ENCODE measurements around the gene TBC1D4. TPM values are rescaled to one million over a fixed set of nuclear protein-coding genes. Genes with fewer than 3 reads are reported as not detected.

Gene TBC1D4
- total RNA-seq, 2 donors from 2014 or later = 27.6 to 56.1 TPM

- no peaks in the 10 kb centered on the region for H3K36me3 ChIP-seq
- no peaks in the 10 kb centered on the region for H3K9me3 ChIP-seq
- intact Hi-C loops (cut with DNase I) = no loop called here
- H3K27me3 ChIP-seq (replicated peaks; ENCODE audit: insufficient read depth) = no peaks in the 10 kb centered on the region
- no peak for DNase-seq (ENCODE audit: low spot score)
- 53% methylated on average over 2 of the region's 2 CpGs for WGBS
- no peak overlapping the region for H3K4me3 ChIP-seq
- H3K27ac ChIP-seq = no peak overlapping the region
- TF ChIP-seq POLR2A (IDR thresholded peaks at IDR 0.05) (no peak), POLR2AphosphoS5 (IDR thresholded peaks at IDR 0.05) (no peak), CTCF (IDR thresholded peaks at IDR 0.05) (no peak)
- H3K4me1 ChIP-seq (replicated peaks) = no peaks in the 10 kb centered on the region
These were observed 176.9 kb downstream of the TBC1D4 start for GRCh38 chr13:75305059-75305458.

- WGBS = 95% methylated on average over 4 of the region's 4 CpGs
- Histone ChIP-seq H3K4me1 (replicated peaks) (no peaks in the 10 kb centered on the region), H3K27ac (no peak overlapping the region), H3K4me3 (no peak overlapping the region), H3K9me3 (no peaks in the 10 kb centered on the region), H3K36me3 (no peaks in the 10 kb centered on the region), H3K27me3 (replicated peaks; ENCODE audit: insufficient read depth) (no peaks in the 10 kb centered on the region)
- intact Hi-C loops (cut with DNase I) = no loop called here
- TF ChIP-seq POLR2AphosphoS5 (IDR thresholded peaks at IDR 0.05) (no peak), POLR2A (IDR thresholded peaks at IDR 0.05) (no peak), CTCF (IDR thresholded peaks at IDR 0.05) (no peak)
- DNase-seq (ENCODE audit: low spot score) = no peak
These were observed 178.7 kb downstream of the TBC1D4 start for GRCh38 chr13:75303263-75303662.

- TF ChIP-seq POLR2A (IDR thresholded peaks at IDR 0.05) = no peak
- TF ChIP-seq CTCF (IDR thresholded peaks at IDR 0.05) = no peak
- H3K36me3 ChIP-seq = no peaks in the 10 kb centered on the region
- no peaks in the 10 kb centered on the region for H3K9me3 ChIP-seq
- WGBS = 49% methylated on average over 10 of the region's 10 CpGs
- no peak overlapping the region for H3K27ac ChIP-seq
- H3K4me1 ChIP-seq (replicated peaks) = no peaks in the 10 kb centered on the region
- intact Hi-C loops (cut with DNase I) = no loop called here
- no peak for DNase-seq (ENCODE audit: low spot score)
- H3K4me3 ChIP-seq = no peak overlapping the region
- H3K27me3 ChIP-seq (replicated peaks; ENCODE audit: insufficient read depth) = no peaks in the 10 kb centered on the region
These were observed 179.8 kb downstream of the TBC1D4 start for GRCh38 chr13:75302071-75302698.

- TF ChIP-seq CTCF (IDR thresholded peaks at IDR 0.05) = no peak
- no peak for TF ChIP-seq POLR2A (IDR thresholded peaks at IDR 0.05)
- no peak for TF ChIP-seq POLR2AphosphoS5 (IDR thresholded peaks at IDR 0.05)
- DNase-seq (ENCODE audit: low spot score) = no peak
- Histone ChIP-seq H3K27me3 (replicated peaks; ENCODE audit: insufficient read depth) (no peaks in the 10 kb centered on the region), H3K4me3 (no peak overlapping the region), H3K36me3 (no peaks in the 10 kb centered on the region), H3K9me3 (no peaks in the 10 kb centered on the region), H3K4me1 (replicated peaks) (no peaks in the 10 kb centered on the region), H3K27ac (no peak overlapping the region)
- WGBS = 57% methylated on average over 4 of the region's 4 CpGs
- intact Hi-C loops (cut with DNase I) = no loop called here
These were observed 181.8 kb downstream of the TBC1D4 start for GRCh38 chr13:75299913-75300862.

All from prostate gland (tissue), 2 donors.